ENCODE data around the gene ADNP. TPM values are rescaled to one million over a fixed set of nuclear protein-coding genes. Genes with fewer than 3 reads are reported as not detected.

Gene ADNP
- total RNA-seq, 1 experiment from 2014 or later: 143 TPM

- H3K4me1 Mint-ChIP-seq: peaks cover 27 to 39% of the 10 kb centered on the region in 2 experiments
- Histone ChIP-seq H2BK120ac (ENCODE audit: low read depth, low read length, poor library complexity, severe bottlenecking) (no peak overlapping the region), H3K4me2 (ENCODE audit: insufficient read depth, insufficient read length, low read length) (no peak overlapping the region), H4K8ac (replicated peaks; ENCODE audit: insufficient read length, low read depth, low read length) (no peak overlapping the region), H2AK5ac (ENCODE audit: insufficient read length, low read length) (no peak overlapping the region), H3K4ac (ENCODE audit: low read depth, low read length) (no peak overlapping the region), H3K79me1 (ENCODE audit: insufficient read depth, low read depth, low read length, poor library complexity, severe bottlenecking) (no peaks in the 10 kb centered on the region), H4K91ac (ENCODE audit: insufficient read length, low read depth, low read length) (no peak overlapping the region), H2BK15ac (ENCODE audit: low read depth, low read length) (no peak overlapping the region), H3K56ac (ENCODE audit: insufficient read length, low read depth, low read length) (no peak overlapping the region), H3K27me3 (ENCODE audit: insufficient read depth, low read length) (no peaks in the 10 kb centered on the region), H3K23ac (ENCODE audit: insufficient read length, low read depth, low read length) (no peak overlapping the region), H2AFZ (ENCODE audit: low read length) (no peak overlapping the region), H2BK12ac (ENCODE audit: insufficient read length, low read depth, low read length) (no peak overlapping the region), H2BK5ac (ENCODE audit: insufficient read length, low read length) (no peak overlapping the region), H3K14ac (ENCODE audit: insufficient read depth, low read length) (no peak overlapping the region), H3K79me2 (ENCODE audit: insufficient read depth, low read length) (no peaks in the 10 kb centered on the region), H3K9ac (ENCODE audit: extremely low read depth, insufficient read length, low read length) (no peak overlapping the region), H3K23me2 (ENCODE audit: insufficient read length, low read depth, low read length, poor library complexity, severe bottlenecking) (no peaks in the 10 kb centered on the region), H2BK20ac (ENCODE audit: low read depth, low read length, poor library complexity, severe bottlenecking) (no peak overlapping the region), H3T11ph (ENCODE audit: low read length) (no peak overlapping the region), H3K4me1 (ENCODE audit: insufficient read depth, low read length) (no peaks in the 10 kb centered on the region), H4K5ac (ENCODE audit: insufficient read length, low read depth, low read length) (no peak overlapping the region), H4K20me1 (ENCODE audit: control insufficient read depth, insufficient read depth, insufficient read length) (no peaks in the 10 kb centered on the region), H3K9me3 (ENCODE audit: control insufficient read depth, low read depth, low read length) (no peaks in the 10 kb centered on the region), H3K27ac (ENCODE audit: insufficient read length, low read depth, low read length) (no peak overlapping the region), H3K18ac (ENCODE audit: insufficient read length, low read depth, low read length) (no peak overlapping the region)
- no peaks in the 10 kb centered on the region for H3K9me3 Mint-ChIP-seq
- TF ChIP-seq CTCF (conservative IDR thresholded peaks at IDR 0.05): no peak
- no peak for DNase-seq
- peaks cover 0 to 2% (median 0%) of the 10 kb centered on the region in 3 experiments; a peak in 1 of 7 replicates for H3K36me3 Mint-ChIP-seq (ENCODE audit: insufficient read depth in 1 of 3, low read depth in 3 of 3)
- H3K4me3 Mint-ChIP-seq: peak overlapping the region in 1 of 2 experiments; percentile 43; a peak in 1 of 5 replicates
- WGBS (ENCODE audit: extremely low coverage, insufficient read length, low lambda C conversion rate): no CpG with 5 or more reads among the region's 10 CpGs
- H3K27ac Mint-ChIP-seq: peak overlapping the region; percentile 22 to 81 (median 74); a peak in 4 of 7 replicates
- no peaks in the 10 kb centered on the region for H3K27me3 Mint-ChIP-seq (ENCODE audit: low read depth)
Observed at GRCh38 chr20:50859161-50859560, 72.1 kb downstream of the ADNP start.
